Fibroblast of villous mesenchyme (primary cell): ENCODE results near the gene CRLF1. TPM values are rescaled to one million over a fixed set of nuclear protein-coding genes. Genes with fewer than 3 reads are reported as not detected.
A peak's percentile ranks its signal among the peaks of the same experiment; 100 is the strongest.
"Not testable (repeated sequence)": the region's sequence is repeated elsewhere in the genome, so short reads cannot be mapped to it uniquely, and the experiment has no call there.

Experiments used
- DNase-seq: peaks from one replicate; pipeline ENCODE4 v3.0.0-alpha.2; 2010; ENCODE audit warnings: low read depth
- H3K4me3 ChIP-seq: 2 replicates; pipeline ENCODE4 v1.5.1; 2011; ENCODE audit warnings: low read depth, mild to moderate bottlenecking, low read length
- CTCF ChIP-seq: IDR thresholded peaks from 2 replicates; pipeline ENCODE4 v1.5.1; 2012; ENCODE audit warnings: low read depth, mild to moderate bottlenecking, low read length; ENCODE audit not compliant: insufficient read depth
- total RNA-seq: library from RNA; depleted of rRNA; stranded (reverse); fragments of >200 nt; gene quantifications from 2 replicates; pipeline ENCODE4 v1.2.3, GENCODE V29; 2012

Gene CRLF1
- total RNA-seq, 1 donor: not detected

- DNase-seq: no peak
- H3K4me3 ChIP-seq: no peak overlapping the region
- no peak for TF ChIP-seq CTCF
These were observed 2.4 kb downstream of the CRLF1 start for GRCh38 chr19:18603958-18604819.

GRCh38 chr19:18603255-18603957 is 3.2 kb downstream of the CRLF1 start:
- DNase-seq: no peak
- no peak overlapping the region for H3K4me3 ChIP-seq
- peak; percentile 20 for TF ChIP-seq CTCF

GRCh38 chr19:18601875-18602274 is 4.7 kb downstream of the CRLF1 start:
- DNase-seq: no peak
- no peak overlapping the region for H3K4me3 ChIP-seq
- TF ChIP-seq CTCF: no peak

- not testable (repeated sequence) for DNase-seq
These were observed 5.8 kb downstream of the CRLF1 start for GRCh38 chr19:18600692-18601397.

GRCh38 chr19:18599485-18599884 is 7.1 kb downstream of the CRLF1 start:
- no peak for DNase-seq
- H3K4me3 ChIP-seq: no peak overlapping the region
- TF ChIP-seq CTCF: no peak

More at GRCh38 chr19:18600692-18601397, 5.8 kb downstream of the CRLF1 start:
- H3K4me3 ChIP-seq: not testable (repeated sequence)

- DNase-seq: no peak
- TF ChIP-seq CTCF: no peak
- H3K4me3 ChIP-seq: no peak overlapping the region
These were observed 8.6 kb downstream of the CRLF1 start for GRCh38 chr19:18597809-18598660.
